ENCODE measurements around the gene FAM171A2.

GRCh38 chr17:44352828-44353671 is 10.6 kb downstream of the FAM171A2 start:
- TF ChIP-seq, protein P1, sequence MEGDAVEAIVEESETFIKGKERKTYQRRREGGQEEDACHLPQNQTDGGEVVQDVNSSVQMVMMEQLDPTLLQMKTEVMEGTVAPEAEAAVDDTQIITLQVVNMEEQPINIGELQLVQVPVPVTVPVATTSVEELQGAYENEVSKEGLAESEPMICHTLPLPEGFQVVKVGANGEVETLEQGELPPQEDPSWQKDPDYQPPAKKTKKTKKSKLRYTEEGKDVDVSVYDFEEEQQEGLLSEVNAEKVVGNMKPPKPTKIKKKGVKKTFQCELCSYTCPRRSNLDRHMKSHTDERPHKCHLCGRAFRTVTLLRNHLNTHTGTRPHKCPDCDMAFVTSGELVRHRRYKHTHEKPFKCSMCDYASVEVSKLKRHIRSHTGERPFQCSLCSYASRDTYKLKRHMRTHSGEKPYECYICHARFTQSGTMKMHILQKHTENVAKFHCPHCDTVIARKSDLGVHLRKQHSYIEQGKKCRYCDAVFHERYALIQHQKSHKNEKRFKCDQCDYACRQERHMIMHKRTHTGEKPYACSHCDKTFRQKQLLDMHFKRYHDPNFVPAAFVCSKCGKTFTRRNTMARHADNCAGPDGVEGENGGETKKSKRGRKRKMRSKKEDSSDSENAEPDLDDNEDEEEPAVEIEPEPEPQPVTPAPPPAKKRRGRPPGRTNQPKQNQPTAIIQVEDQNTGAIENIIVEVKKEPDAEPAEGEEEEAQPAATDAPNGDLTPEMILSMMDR (conservative IDR thresholded peaks at IDR 0.05 in 1 of 2, IDR thresholded peaks at IDR 0.05 in 1 of 2; ENCODE audit: low read depth in 1 of 2, low read length in 2 of 2), result no peak
- no peak for TF ChIP-seq EZH2 (IDR thresholded peaks at IDR 0.05; ENCODE audit: low read length, missing control alignments)

Measured in fibroblast of lung (primary cell).